Stimulated activated CD8-positive, alpha-beta memory T cell treated with anti-CD3 and anti-CD28 coated beads, Interleukin-15, amount 100 ng/mL, for 1 hour (primary cell): Measurements from ENCODE around the gene GEMIN4.
"Not testable (repeated sequence)": the region's sequence is repeated elsewhere in the genome, so short reads cannot be mapped to it uniquely, and the experiment has no call there.

ENCODE experiments used
- DNase-seq: peaks from one replicate; pipeline ENCODE4 v3.0.0-alpha.2; 2020; ENCODE audit warnings: low read depth

Gene GEMIN4

GRCh38 chr17:699345-699744 lies 52.7 kb downstream of the GEMIN4 start:
- DNase-seq = no peak

GRCh38 chr17:698096-698495 lies 54.0 kb downstream of the GEMIN4 start:
- not testable (repeated sequence) for DNase-seq

- no peak for DNase-seq
Observed at GRCh38 chr17:697682-698081, 54.4 kb downstream of the GEMIN4 start.

- DNase-seq = no peak
Observed at GRCh38 chr17:696369-696768, 55.7 kb downstream of the GEMIN4 start.
